Measurements from ENCODE around the gene TENT5D.

Gene TENT5D

GRCh38 chrX:80471582-80471981 is 51.3 kb downstream of the TENT5D start:
- Histone ChIP-seq H3K4me1 (ENCODE audit: control insufficient read depth, insufficient read depth, low read length, poor library complexity, severe bottlenecking) (no peaks in the 10 kb centered on the region), H3K36me3 (ENCODE audit: control insufficient read depth, insufficient read depth, low read length) (no peaks in the 10 kb centered on the region), H3K4me3 (ENCODE audit: extremely low read depth, insufficient read depth, low read length, poor library complexity, severe bottlenecking) (no peak overlapping the region), H3K9me3 (ENCODE audit: control insufficient read depth, low read length) (no peaks in the 10 kb centered on the region), H3K27ac (ENCODE audit: low read depth, low read length, severe bottlenecking) (no peak overlapping the region)

- no peaks in the 10 kb centered on the region for H3K36me3 ChIP-seq (ENCODE audit: control insufficient read depth, insufficient read depth, low read length)
- no peaks in the 10 kb centered on the region for H3K4me1 ChIP-seq (ENCODE audit: control insufficient read depth, insufficient read depth, low read length, poor library complexity, severe bottlenecking)
- H3K4me3 ChIP-seq (ENCODE audit: extremely low read depth, insufficient read depth, low read length, poor library complexity, severe bottlenecking), result no peak overlapping the region
- H3K9me3 ChIP-seq (ENCODE audit: control insufficient read depth, low read length), result peaks cover 8% of the 10 kb centered on the region
- H3K27ac ChIP-seq (ENCODE audit: low read depth, low read length, severe bottlenecking), result no peak overlapping the region
Measured at GRCh38 chrX:80485543-80485942, 65.3 kb downstream of the TENT5D start.

GRCh38 chrX:80486299-80486698 is 66.1 kb downstream of the TENT5D start:
- Histone ChIP-seq H3K36me3 (ENCODE audit: control insufficient read depth, insufficient read depth, low read length) (no peaks in the 10 kb centered on the region), H3K4me1 (ENCODE audit: control insufficient read depth, insufficient read depth, low read length, poor library complexity, severe bottlenecking) (no peaks in the 10 kb centered on the region), H3K27ac (ENCODE audit: low read depth, low read length, severe bottlenecking) (no peak overlapping the region), H3K9me3 (ENCODE audit: control insufficient read depth, low read length) (peaks cover 8% of the 10 kb centered on the region), H3K4me3 (ENCODE audit: extremely low read depth, insufficient read depth, low read length, poor library complexity, severe bottlenecking) (no peak overlapping the region)
- WGBS, 2 experiments (ENCODE audit: insufficient coverage in 2 of 2), result 100% methylated on average over 1 of the region's 1 CpG; no CpG with 5 or more reads in 1 of the 2 experiments

GRCh38 chrX:80489166-80489565 is 68.9 kb downstream of the TENT5D start:
- Histone ChIP-seq H3K4me1 (ENCODE audit: control insufficient read depth, insufficient read depth, low read length, poor library complexity, severe bottlenecking) (no peaks in the 10 kb centered on the region), H3K27ac (ENCODE audit: low read depth, low read length, severe bottlenecking) (no peak overlapping the region), H3K4me3 (ENCODE audit: extremely low read depth, insufficient read depth, low read length, poor library complexity, severe bottlenecking) (no peak overlapping the region), H3K9me3 (ENCODE audit: control insufficient read depth, low read length) (peaks cover 8% of the 10 kb centered on the region), H3K36me3 (ENCODE audit: control insufficient read depth, insufficient read depth, low read length) (no peaks in the 10 kb centered on the region)

Measured in mesodermal cell (in vitro differentiated cells).